Mucosa of descending colon (tissue), 3 donors: ENCODE data around the gene KLHDC9. TPM values are rescaled to one million over a fixed set of nuclear protein-coding genes. Genes with fewer than 3 reads are reported as not detected.

ENCODE experiments used
- ATAC-seq: fragments of 200-7000 bp; cut with Tn5 transposase; one replicate; pipeline ENCODE4 v1.9.1; 2020; ENCODE audit warnings: mild to moderate bottlenecking, moderate library complexity
- DNase-seq, 3 donors: peaks; one replicate each; pipeline ENCODE4 v3.0.0-alpha.2; 2020
- H3K36me3 ChIP-seq: fragments of 200-600 bp; one replicate; pipeline ENCODE4 v1.8.0; 2021; ENCODE audit warnings: low read depth, mild to moderate bottlenecking
- H3K4me1 ChIP-seq: fragments of 200-600 bp; one replicate; pipeline ENCODE4 v1.8.0; 2021; ENCODE audit warnings: low read depth, mild to moderate bottlenecking
- H3K4me3 ChIP-seq: fragments of 200-600 bp; one replicate; pipeline ENCODE4 v1.8.0; 2021; ENCODE audit warnings: mild to moderate bottlenecking
- H3K9me3 ChIP-seq: fragments of 200-600 bp; one replicate; pipeline ENCODE4 v1.8.0; 2021; ENCODE audit warnings: mild to moderate bottlenecking
- CTCF ChIP-seq: fragments of 200-600 bp; IDR thresholded peaks from one replicate; pipeline ENCODE4 v1.8.0; 2022; ENCODE audit warnings: antibody characterized with exemption, mild to moderate bottlenecking
- intact Hi-C, 2 donors: fragments of 100-400 bp; cut with DNase I in 1 of 2; cut with micrococcal nuclease in 1 of 2; formaldehyde crosslinking; loops; one replicate each; pipeline versions ENCODE4 v1.11.0 to v1.11.1; 2022; cut with DNase I, micrococcal nuclease
- total RNA-seq, 3 donors: library from RNA; stranded (reverse); fragmentation: NEBNext Ultra II Directional in 2 of 3; extraction: Animal tissue kit (Norgen Biotek cat#: 25700) in 2 of 3; gene quantifications; one replicate each; pipeline versions ENCODE4 v1.2.1 to v1.2.4, GENCODE V29; 2021 to 2023
- donor health status: DM: no; HTN: no; CAD: no; lungs with moderate emphysema.
- donor health status: DM: no; HTN: no; CAD: no.
- donor health status: DM: no; HTN: yes; CAD: no.

Gene KLHDC9
- total RNA-seq, 3 donors from 2014 or later = 9.5 to 10.7 (median 9.7) TPM

DNA sequence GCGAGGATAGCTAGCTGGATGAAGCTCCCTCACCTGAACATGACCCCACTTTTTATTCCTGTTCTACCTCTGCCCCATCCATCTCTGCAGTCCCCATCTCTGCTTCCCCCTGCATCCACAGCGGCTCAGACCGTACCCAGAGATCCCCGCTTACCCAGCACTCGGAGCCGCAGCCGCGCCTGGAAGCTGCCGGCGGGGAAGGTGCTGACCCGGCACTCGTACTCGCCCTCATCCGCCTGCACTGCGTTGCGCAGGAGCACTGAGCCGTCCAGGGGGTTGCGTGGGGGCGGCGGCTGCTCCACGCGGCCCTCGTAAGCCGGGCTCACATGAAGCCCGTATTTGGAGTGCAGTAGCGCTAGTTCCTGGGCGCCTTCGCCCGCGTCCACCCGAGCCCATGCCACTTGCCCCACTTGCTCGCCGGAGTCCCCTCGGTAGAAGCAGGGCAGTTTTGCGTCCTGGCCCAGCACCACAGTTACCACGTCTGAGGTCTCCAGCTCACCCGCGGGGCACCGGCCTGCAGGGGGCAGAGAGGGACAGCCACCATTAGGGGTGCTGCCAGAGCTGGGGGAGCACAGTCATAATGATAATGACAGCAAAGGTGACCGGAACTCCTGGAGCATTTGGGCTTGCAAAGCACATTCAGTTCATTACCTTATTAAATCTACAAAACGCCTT is 18.6 kb upstream of the KLHDC9 start:
- Histone ChIP-seq H3K36me3 (no peaks in the 10 kb centered on the region), H3K4me1 (peaks cover 7% of the 10 kb centered on the region), H3K9me3 (no peaks in the 10 kb centered on the region), H3K4me3 (no peak overlapping the region)
- DNase-seq = no peak
- intact Hi-C loops = no loop called here
- no peak for ATAC-seq
- no peak for TF ChIP-seq CTCF

GRCh38 chr1:161080441-161081405 is 17.4 kb upstream of the KLHDC9 start:
- no peak for TF ChIP-seq CTCF
- intact Hi-C loops = no loop called here
- no peaks in the 10 kb centered on the region for H3K9me3 ChIP-seq
- H3K36me3 ChIP-seq = no peaks in the 10 kb centered on the region
- ATAC-seq = no peak
- no peak overlapping the region for H3K4me3 ChIP-seq
- peaks cover 7% of the 10 kb centered on the region for H3K4me1 ChIP-seq
- DNase-seq = no peak

- TF ChIP-seq CTCF = no peak
- intact Hi-C loops = no loop called here
- Histone ChIP-seq H3K4me3 (no peak overlapping the region), H3K4me1 (peaks cover 14% of the 10 kb centered on the region), H3K36me3 (no peaks in the 10 kb centered on the region), H3K9me3 (no peaks in the 10 kb centered on the region)
- ATAC-seq = no peak
- DNase-seq = no peak
Observed at GRCh38 chr1:161081519-161081918, 16.6 kb upstream of the KLHDC9 start.

DNA sequence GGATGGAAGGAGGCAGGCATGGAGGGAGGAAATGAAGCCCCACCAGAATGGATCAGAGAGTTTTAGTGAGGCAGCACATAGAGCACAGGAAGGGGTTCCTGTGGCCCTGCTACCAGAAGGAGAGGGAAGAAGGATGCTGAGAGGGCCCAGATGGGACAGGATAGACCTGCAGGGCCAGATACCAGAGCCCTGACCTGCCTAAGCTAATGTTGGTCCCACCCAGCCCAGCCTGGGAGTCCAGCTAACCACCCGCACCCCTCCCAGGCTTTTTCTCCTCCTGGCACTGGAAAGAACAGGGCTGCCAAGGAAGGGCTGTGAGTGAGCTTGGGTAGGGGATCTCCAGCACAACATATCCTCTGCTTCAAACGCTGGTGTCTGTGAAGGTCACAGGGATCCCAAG is 15.7 kb upstream of the KLHDC9 start:
- H3K9me3 ChIP-seq = no peaks in the 10 kb centered on the region

More for the DNA sequence above, 15.7 kb upstream of the KLHDC9 start:
- Histone ChIP-seq H3K36me3 (no peaks in the 10 kb centered on the region), H3K4me3 (no peak overlapping the region), H3K4me1 (peaks cover 14% of the 10 kb centered on the region)
- intact Hi-C loops = no loop called here
- ATAC-seq (no peak), DNase-seq (no peak)
- no peak for TF ChIP-seq CTCF
